Endothelial cell of hepatic sinusoid (primary cell): ENCODE results near the gene HOXA2.

Source experiments
- in situ Hi-C: cut with HindIII; loops from 2 replicates; pipeline ENCODE4 v1.10.0; 2017; ENCODE audit warnings: low sequenced_read_pairs

Gene HOXA2

GRCh38 chr7:27141923-27142579 lies 39.6 kb upstream of the HOXA2 start:
- in situ Hi-C loops: no loop called here

- in situ Hi-C loops: no loop called here
Observed at GRCh38 chr7:27141137-27141922, 38.8 kb upstream of the HOXA2 start.

GRCh38 chr7:27140126-27140857 lies 37.8 kb upstream of the HOXA2 start:
- in situ Hi-C loops: no loop called here

- in situ Hi-C loops: no loop called here
Observed at GRCh38 chr7:27139334-27140125, 37.0 kb upstream of the HOXA2 start.

GRCh38 chr7:27138985-27139333 lies 36.5 kb upstream of the HOXA2 start:
- in situ Hi-C loops: no loop called here

- in situ Hi-C loops: no loop called here
Observed at GRCh38 chr7:27138472-27138871, 36.0 kb upstream of the HOXA2 start.

- in situ Hi-C loops: no loop called here
Observed at GRCh38 chr7:27137640-27138315, 35.3 kb upstream of the HOXA2 start.

GRCh38 chr7:27134392-27134791 lies 31.9 kb upstream of the HOXA2 start:
- in situ Hi-C loops: no loop called here

- in situ Hi-C loops: no loop called here
Observed at GRCh38 chr7:27133409-27134231, 31.1 kb upstream of the HOXA2 start.

GRCh38 chr7:27132978-27133377 lies 30.5 kb upstream of the HOXA2 start:
- in situ Hi-C loops: no loop called here

- in situ Hi-C loops: no loop called here
Observed at GRCh38 chr7:27132214-27132613, 29.7 kb upstream of the HOXA2 start.

GRCh38 chr7:27131390-27131819 lies 28.9 kb upstream of the HOXA2 start:
- in situ Hi-C loops: no loop called here

GRCh38 chr7:27130540-27131389 lies 28.3 kb upstream of the HOXA2 start, which contains the start of gene HOXA4:
Gene HOXA4, minus strand, starts transcription at chr7:27130757. Its CDS starts 24 bp downstream, at chr7:27130733.
- in situ Hi-C loops: no loop called here

GRCh38 chr7:27129729-27130539 lies 27.5 kb upstream of the HOXA2 start:
- in situ Hi-C loops: loop anchor here (5.0 kb wide), 4 partner anchors 32 to 438 kb away; no protein-coding TSS in a partner anchor

- in situ Hi-C loops: loop anchor here (5.0 kb wide), 4 partner anchors 33 to 437 kb away; no protein-coding TSS in a partner anchor
Observed at GRCh38 chr7:27128776-27129728, 26.6 kb upstream of the HOXA2 start.

- in situ Hi-C loops: loop anchor here (5.0 kb wide), 4 partner anchors 34 to 436 kb away; no protein-coding TSS in a partner anchor
Observed at GRCh38 chr7:27128034-27128433, 25.6 kb upstream of the HOXA2 start.
